Type B pancreatic cell (in vitro differentiated cells): Measurements from ENCODE around the gene SCUBE2. TPM values are rescaled to one million over a fixed set of nuclear protein-coding genes. Genes with fewer than 3 reads are reported as not detected.

ENCODE experiments used
- DNase-seq: peaks from one replicate; pipeline ENCODE4 v3.0.0; 2021; ENCODE audit warnings: mixed read lengths; ENCODE audit not compliant: unreplicated experiment; ENCODE audit errors: extremely low spot score
- H3K27ac Mint-ChIP-seq: 2 replicates; pipeline ENCODE4 v1.8.0; 2021; ENCODE audit warnings: mild to moderate bottlenecking, mixed read lengths
- H3K27me3 Mint-ChIP-seq: 2 replicates; pipeline ENCODE4 v1.8.0; 2021; ENCODE audit warnings: mixed read lengths
- H3K36me3 Mint-ChIP-seq: 2 replicates; pipeline ENCODE4 v1.8.0; 2021; ENCODE audit warnings: mixed read lengths
- H3K4me1 Mint-ChIP-seq: one replicate; pipeline ENCODE4 v1.8.0; 2021; ENCODE audit warnings: mixed read lengths; ENCODE audit not compliant: unreplicated experiment
- H3K4me3 Mint-ChIP-seq: 2 replicates; pipeline ENCODE4 v1.8.0; 2021; ENCODE audit warnings: mild to moderate bottlenecking, mixed read lengths
- H3K9me3 Mint-ChIP-seq: 2 replicates; pipeline ENCODE4 v1.8.0; 2021; ENCODE audit warnings: mixed read lengths
- total RNA-seq: library from RNA; stranded (reverse); gene quantifications from 2 replicates; pipeline ENCODE4 v1.2.1, GENCODE V29; 2021; ENCODE audit warnings: low replicate concordance
- TF ChIP-seq, protein P1 (sequence below): fragments of 200-600 bp; sonication (generic); conservative IDR thresholded peaks from 2 replicates; pipeline ENCODE4 v1.5.0; 2021; ENCODE audit warnings: antibody characterized with exemption, mild to moderate bottlenecking

Gene SCUBE2
- total RNA-seq, 1 donor from 2014 or later: 7.9 TPM

DNA sequence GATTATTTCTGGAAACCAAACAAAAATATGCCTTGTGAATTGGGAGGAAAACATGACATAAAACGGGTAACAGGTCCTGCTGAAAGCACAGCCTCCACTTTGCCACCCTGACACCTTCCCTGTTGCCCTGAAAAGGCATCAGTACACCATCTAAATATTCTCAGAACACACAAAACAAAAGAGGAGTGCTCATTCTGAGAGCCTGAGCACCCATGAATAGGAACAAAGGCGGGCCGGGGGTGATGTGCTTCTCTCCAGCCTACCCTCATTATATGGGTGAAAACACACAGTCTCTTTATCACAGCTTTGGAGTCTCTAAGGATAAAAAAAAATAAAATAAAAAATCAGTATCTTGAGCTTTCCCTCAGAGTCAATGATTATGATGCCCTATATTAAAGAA, 19.7 kb downstream of the SCUBE2 start:
- Mint-ChIP-seq H3K9me3 (no peaks in the 10 kb centered on the region), H3K27ac (no peak overlapping the region), H3K27me3 (peaks cover 3% of the 10 kb centered on the region), H3K4me1 (peaks cover 14% of the 10 kb centered on the region), H3K4me3 (no peak overlapping the region), H3K36me3 (no peaks in the 10 kb centered on the region)
- no peak for DNase-seq
- TF ChIP-seq, protein P1, sequence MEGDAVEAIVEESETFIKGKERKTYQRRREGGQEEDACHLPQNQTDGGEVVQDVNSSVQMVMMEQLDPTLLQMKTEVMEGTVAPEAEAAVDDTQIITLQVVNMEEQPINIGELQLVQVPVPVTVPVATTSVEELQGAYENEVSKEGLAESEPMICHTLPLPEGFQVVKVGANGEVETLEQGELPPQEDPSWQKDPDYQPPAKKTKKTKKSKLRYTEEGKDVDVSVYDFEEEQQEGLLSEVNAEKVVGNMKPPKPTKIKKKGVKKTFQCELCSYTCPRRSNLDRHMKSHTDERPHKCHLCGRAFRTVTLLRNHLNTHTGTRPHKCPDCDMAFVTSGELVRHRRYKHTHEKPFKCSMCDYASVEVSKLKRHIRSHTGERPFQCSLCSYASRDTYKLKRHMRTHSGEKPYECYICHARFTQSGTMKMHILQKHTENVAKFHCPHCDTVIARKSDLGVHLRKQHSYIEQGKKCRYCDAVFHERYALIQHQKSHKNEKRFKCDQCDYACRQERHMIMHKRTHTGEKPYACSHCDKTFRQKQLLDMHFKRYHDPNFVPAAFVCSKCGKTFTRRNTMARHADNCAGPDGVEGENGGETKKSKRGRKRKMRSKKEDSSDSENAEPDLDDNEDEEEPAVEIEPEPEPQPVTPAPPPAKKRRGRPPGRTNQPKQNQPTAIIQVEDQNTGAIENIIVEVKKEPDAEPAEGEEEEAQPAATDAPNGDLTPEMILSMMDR: no peak

DNA sequence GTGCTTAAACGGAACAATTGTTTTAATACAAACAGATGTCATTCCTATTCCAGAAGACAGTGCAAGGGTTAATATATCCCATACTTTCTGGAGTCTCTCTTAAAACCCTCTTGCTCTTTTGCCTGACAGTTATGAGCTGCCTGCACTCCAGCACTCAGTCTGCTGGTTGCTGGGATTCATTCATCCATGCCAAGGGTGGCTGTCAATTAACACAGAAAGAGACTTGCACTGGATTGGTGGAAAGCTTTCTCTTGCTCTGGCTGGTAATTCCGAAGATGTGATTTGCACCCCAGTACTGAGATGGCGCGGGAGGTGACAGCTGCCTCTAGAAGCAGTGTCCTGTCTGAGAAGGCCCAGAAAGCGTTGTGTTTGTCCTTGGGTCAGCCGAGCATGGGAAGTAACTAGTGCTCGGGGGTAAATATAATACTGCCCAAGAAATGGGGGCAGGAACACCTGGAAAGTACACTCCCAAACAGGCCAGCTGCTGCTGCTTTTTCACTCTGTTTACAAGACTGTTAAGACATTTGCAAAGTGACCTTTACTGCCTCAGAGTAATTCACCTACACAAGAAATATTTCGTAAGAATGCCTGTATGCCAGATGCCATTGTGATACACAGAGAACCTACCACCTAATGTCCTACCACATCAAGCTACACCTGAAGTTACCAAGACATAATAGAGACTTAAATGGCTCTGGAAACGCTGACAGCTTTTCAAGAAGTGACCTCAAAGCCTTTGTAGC, 20.5 kb downstream of the SCUBE2 start:
- H3K4me1 Mint-ChIP-seq: peaks cover 19% of the 10 kb centered on the region
- H3K27ac Mint-ChIP-seq: peak overlapping the region; percentile 40
- no peak overlapping the region for H3K4me3 Mint-ChIP-seq
- no peaks in the 10 kb centered on the region for H3K9me3 Mint-ChIP-seq
- TF ChIP-seq, protein P1: no peak
- peaks cover 3% of the 10 kb centered on the region for H3K27me3 Mint-ChIP-seq
- no peak for DNase-seq
- no peaks in the 10 kb centered on the region for H3K36me3 Mint-ChIP-seq

DNA sequence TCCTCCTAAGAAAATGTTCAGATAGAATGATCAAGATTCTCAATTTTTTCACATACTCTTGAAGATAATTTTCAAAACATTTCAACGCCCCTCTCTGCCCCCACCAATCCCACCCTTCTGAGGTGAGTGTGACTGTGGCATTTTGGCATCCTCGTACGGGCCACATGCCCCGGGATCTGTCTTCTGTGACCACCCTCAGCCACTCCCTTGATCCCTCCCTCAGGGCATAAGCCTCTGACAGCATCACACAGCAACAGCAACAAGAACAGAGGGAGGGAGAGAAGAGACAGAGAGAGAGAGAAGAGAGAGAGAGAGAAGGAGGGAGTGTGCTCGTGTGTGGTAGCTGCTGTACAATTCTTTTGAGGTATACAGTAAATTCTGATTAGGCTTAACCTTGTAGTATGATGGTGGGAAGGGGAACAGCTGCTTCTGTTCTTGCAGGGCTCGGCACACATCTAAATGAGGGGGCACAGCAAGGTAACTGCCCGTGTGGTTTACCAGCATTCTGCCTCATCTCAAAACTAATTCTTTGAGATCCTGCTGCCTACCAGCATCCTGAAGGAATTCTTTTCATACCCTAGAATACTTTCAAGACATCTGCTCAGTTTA, 21.4 kb downstream of the SCUBE2 start:
- TF ChIP-seq, protein P1: no peak
- Mint-ChIP-seq H3K9me3 (no peaks in the 10 kb centered on the region), H3K27ac (no peak overlapping the region), H3K27me3 (peaks cover 3% of the 10 kb centered on the region), H3K4me1 (peaks cover 20% of the 10 kb centered on the region), H3K36me3 (no peaks in the 10 kb centered on the region), H3K4me3 (no peak overlapping the region)
- DNase-seq: no peak

DNA sequence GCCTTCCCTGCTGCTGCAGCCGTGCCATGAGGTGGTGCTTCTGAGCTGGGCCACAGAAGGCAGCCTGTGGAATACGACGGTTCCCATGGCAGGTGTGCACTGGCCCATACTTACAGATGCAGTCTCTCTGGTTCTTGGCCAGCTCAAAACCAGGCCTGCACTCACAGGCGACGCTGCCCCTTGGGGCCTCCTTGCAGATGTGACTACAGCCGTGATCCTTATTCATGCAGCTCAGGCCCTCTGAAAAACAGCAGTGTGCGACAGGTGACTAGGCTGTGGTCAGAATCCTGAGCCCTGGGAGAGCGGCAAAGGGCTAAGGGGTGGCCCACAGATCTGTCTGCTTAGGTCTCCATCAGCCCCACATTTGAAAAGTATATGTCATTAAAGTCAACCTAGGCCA, 22.1 kb downstream of the SCUBE2 start:
- Mint-ChIP-seq H3K4me3 (no peak overlapping the region), H3K27ac (no peak overlapping the region), H3K36me3 (no peaks in the 10 kb centered on the region), H3K27me3 (peaks cover 3% of the 10 kb centered on the region), H3K4me1 (peaks cover 20% of the 10 kb centered on the region), H3K9me3 (no peaks in the 10 kb centered on the region)
- no peak for DNase-seq
- TF ChIP-seq, protein P1: no peak

DNA sequence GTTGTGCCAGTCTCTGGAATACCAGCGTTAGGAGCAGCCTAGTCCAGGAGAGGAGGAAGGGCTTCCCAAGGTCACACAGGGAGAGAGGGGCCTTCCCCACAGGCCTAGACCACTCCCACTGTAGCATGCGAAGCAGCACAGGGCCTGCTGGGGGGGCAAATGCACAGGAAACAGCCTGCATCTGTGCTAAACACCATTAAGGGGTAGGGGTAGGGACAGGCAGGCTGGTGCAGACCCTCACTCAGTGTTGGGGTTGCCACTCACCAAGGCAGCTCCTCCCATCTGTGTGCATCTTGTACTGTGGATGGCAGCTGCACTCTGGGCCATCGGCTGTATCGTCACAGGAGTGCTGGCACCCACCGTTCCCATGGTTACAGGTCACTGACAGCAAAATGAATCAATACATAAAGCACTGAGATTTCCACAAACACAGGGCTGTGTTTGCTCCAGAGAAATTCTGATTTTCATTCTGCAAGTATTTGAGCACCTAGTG, 24.9 kb downstream of the SCUBE2 start:
- Mint-ChIP-seq H3K9me3 (no peaks in the 10 kb centered on the region), H3K27me3 (no peaks in the 10 kb centered on the region)

More for the DNA sequence above, 24.9 kb downstream of the SCUBE2 start:
- TF ChIP-seq, protein P1: no peak
- DNase-seq: no peak
- Mint-ChIP-seq H3K4me1 (peaks cover 15% of the 10 kb centered on the region), H3K36me3 (no peaks in the 10 kb centered on the region), H3K4me3 (no peak overlapping the region), H3K27ac (no peak overlapping the region)
